ENCODE measurements around the gene CHMP6.
A peak's percentile ranks its signal among the peaks of the same experiment; 100 is the strongest.

Gene CHMP6

GRCh38 chr17:81032641-81033480 lies 41.2 kb downstream of the CHMP6 start:
- DNase-seq, result no peak

- DNase-seq, result no peak
These were observed 42.0 kb downstream of the CHMP6 start for GRCh38 chr17:81033535-81034167.

GRCh38 chr17:81034168-81034777 lies 42.6 kb downstream of the CHMP6 start:
- no peak for DNase-seq

- DNase-seq, result peak; percentile 91 to 92
These were observed 43.3 kb downstream of the CHMP6 start, which contains the start of gene BAIAP2 for GRCh38 chr17:81034779-81035520. TSS of gene BAIAP2 (plus strand) at chr17:81035151. CDS start at chr17:81035255, 104 bp downstream.

GRCh38 chr17:81035521-81036196 lies 44.0 kb downstream of the CHMP6 start:
- no peak for DNase-seq

DNA sequence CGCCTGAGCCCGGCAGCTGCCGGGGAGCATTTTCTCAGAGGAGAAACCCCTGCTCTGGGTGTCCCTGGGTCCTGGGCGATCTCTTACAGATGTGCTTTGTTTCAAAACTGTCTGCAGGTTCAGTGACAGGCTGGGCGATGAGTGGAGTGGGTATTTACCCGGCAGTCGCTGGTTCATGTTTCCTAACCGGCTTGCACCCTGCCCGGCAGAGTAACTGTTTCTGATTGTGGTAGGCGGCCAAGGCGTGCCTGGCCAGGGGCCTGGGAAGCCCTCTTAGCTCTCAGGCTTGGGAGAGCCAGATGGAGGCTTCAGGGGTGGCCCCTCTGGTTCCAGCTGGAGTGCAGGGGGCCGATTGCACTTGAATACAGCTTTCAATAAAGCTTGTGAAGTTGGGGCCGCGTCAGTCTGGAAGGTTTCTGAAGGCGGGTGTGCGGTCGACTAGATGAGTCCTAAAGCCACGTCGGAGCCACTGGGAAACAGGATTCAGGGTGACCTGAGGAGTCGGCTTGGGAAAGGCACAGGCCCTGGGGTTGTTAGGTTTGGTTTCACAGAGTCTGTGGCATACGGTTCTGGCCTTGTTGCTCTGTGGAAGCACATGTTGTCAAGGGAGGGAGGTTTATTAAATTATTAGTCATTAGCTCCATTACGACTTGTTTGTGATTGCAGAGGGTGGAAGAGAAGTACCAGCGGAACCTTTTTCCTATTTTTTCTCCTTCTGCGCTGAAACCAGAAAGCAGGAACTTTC lies 44.7 kb downstream of the CHMP6 start:
- DNase-seq, result no peak

GRCh38 chr17:81037026-81037797 lies 45.6 kb downstream of the CHMP6 start:
- no peak for DNase-seq

GRCh38 chr17:81037798-81038733 lies 46.4 kb downstream of the CHMP6 start:
- no peak for DNase-seq

DNA sequence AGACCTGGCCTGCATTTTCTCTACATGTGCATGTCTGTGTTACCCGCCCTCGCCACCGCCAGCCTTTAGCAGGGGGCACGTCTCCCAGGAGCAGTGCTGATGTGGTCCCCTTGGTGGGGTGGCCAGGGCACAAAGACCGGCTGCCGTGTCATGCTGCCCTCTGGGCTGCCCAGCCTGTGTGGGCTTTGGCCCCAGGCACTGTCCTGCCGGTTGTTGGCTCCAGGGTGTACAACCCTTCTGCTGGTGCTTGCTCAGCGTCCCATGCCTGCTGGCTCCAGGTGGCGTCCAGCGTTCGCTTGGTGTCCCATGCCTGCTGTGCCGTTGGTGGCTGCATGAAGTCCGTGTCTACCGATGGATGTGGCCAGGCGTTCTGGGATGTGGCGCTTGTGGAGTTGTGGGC lies 47.5 kb downstream of the CHMP6 start:
- no peak for DNase-seq

DNA sequence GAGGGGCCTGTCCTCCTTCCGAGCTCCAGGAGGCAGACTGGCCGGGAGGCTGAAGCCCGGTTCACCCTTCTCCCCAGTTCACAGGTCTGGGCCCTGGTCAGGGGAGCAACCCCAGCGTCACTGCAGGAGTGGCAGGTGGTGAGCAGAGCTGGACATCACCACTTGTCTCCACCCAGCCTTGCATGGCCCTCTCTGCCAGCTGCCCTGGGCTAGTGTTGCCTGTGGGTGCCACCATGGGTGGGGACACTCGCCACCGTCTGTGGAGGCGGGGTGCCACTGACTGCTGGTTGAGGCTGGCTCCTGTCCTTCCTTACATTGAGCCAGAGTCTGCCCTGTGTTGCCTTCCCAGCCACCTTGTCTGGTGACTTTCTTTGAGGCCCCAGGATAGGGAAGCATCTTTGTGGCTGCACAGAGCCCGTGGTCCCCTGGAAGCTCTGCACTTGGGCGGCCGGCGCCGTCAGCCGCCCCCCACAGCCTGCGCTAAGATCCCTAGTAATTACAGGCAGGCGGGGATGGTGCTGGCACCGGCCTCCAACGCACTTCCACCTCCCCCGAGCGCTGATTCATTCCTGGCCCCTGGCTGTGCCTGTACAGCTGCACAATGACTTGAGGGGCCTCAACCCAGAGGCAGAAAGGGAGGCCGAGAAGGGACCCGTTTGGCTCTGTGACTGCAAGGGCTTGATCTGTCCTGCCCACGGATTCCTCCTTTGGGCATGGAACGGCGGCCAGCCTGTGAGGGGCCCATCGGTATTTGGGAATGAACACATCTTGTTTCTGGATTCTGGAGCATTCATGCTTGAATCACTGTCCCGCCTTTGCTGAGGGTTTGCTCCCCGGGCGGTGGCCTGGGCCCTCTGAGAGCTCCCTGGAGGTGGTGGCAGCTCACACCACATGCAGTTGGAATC lies 48.5 kb downstream of the CHMP6 start:
- DNase-seq, result no peak

DNA sequence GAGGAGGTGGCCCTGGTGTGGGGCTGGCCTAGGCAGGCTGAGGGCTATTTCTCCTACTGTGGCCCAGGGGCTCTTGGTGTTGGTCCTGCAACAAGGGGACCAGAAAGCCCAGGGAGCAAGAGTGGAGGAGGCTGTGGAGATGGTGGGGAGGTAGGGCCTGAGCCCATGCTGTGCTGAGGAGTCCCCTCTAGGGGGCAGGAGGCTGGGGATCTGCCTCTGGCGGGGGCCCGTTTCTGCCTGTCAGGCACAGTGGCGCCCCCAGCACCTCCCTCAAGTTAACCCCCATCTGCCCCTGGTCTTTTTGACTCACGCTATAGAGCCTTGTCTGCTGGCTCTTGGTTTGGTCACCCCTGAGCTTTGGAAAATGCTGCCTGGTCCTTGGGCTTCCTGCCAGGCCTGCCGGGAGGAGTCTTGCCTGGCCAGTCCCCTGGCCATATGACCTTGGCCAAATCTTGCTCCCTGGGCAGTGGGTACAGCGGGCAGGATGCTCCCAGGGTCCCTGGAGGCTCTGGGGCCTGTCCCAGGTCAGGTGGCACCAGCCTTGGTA lies 49.2 kb downstream of the CHMP6 start:
- DNase-seq, result no peak

- DNase-seq, result no peak
These were observed 51.0 kb downstream of the CHMP6 start for GRCh38 chr17:81042606-81043005.

- DNase-seq, result no peak
These were observed 51.7 kb downstream of the CHMP6 start for GRCh38 chr17:81043319-81043724.

DNA sequence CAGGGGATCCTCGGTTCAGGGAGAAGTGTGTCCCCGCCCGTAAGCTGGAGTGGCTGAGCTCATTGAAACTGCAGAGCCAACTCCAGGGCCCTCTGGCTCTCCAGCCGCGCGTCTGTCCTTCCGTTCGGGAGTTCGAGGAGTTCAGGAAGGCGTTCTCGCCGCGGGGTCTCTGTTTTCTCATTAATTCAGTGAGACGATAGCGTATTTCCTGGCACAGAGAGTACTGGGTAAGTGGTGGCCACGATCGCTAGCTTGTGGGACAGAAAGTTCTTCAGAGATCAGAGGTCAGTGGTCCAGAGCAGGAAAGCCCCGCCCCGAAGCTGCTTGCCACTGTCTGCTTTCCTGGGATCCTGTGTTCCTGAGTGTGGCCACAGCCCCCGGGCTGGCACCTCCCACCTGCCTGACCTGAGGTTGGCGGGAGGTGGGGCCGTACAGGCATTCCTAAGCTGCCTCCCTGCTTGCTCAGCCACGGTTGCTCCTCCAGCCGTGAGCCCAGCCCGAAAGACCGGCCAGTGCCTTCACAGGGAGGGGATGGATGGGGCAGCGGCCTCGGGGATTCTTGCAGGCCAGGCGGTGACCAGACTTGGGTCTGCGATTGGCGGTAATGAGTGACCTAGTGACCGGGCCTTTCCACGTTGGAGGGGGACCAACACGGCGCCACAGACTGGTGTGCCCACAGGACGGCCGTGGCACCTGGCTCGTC lies 52.2 kb downstream of the CHMP6 start:
- DNase-seq, result no peak

- DNase-seq, result no peak
These were observed 52.8 kb downstream of the CHMP6 start for GRCh38 chr17:81044428-81044763.

DNA sequence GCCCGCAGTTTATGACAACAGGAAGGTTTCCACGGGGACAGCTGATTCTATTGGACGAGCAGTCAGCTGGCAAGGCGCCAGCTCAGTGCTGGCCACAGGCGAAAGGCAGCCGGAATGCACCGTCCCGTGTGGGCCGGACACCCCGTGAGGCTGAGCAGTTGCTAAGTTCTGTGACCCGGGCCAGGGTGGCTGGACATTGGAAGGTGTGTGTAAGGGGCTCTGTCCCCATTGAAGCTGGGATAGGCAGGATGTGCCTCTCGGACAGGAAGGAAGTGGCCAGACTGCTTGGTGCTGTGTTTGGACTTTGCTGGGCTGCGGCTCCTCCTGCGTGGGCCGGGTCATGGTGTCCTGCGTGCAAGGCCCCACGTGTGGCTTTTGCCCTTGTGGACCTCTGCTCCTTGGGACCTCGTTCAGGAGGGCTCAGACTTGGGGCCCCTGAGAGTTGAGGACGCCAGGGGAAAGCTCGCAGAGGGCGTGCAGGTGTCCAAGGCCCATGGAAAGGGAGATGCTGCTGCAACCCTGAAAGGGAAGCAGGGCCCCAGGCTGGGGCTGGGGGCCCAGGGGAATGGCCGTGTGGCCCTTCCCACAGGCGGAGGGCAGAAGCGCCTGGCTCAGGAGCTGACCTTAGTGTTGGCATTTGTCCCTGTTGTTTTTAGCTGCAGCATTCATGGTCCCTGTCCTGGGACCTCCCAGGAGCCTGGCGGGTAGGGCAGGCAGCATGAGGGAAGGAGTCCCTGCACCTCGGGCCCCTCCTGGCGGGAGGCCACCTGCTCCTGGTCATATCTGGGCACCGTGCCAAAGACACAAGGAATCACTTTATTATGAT lies 53.3 kb downstream of the CHMP6 start:
- no peak for DNase-seq

DNA sequence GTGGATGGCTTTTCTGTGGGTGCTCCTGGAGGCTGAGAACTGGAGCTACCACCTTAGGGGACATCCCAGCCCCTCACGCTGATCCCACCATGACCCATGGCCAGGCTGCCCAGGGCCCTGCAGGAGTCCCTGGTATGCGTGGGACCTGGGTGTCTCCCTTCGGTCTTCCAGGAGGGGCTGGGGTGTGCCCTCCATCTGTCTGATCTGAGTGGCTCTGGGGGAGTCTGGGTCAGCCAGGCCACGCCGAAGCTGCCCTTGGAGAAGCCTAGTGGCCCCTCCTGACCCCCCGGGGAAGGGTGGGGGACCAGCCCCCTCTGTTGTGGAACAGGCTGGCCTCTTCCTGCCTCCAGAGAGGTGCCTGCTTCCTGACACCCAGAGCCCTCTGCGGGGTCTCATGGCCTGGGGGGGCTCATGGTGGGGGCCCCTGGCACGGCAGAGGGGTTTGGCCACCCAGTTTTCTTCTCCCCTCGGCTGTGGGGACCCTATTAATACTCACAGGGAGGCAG lies 54.0 kb downstream of the CHMP6 start:
- DNase-seq, result no peak
